Measurements from ENCODE around the gene UGT2B7. TPM values are rescaled to one million over a fixed set of nuclear protein-coding genes. Genes with fewer than 3 reads are reported as not detected.
"Not testable (repeated sequence)": the region's sequence is repeated elsewhere in the genome, so short reads cannot be mapped to it uniquely, and the experiment has no call there.

The UGT2B7 gene
- total RNA-seq, 2 experiments from 2014 or later, result not detected

GRCh38 chr4:69051576-69051943 is 44.7 kb upstream of the UGT2B7 start:
- no peak overlapping the region for H3K27ac ChIP-seq (ENCODE audit: low read depth, low read length, poor library complexity, severe bottlenecking)
- no TSS peak for BruUV-seq (replicated peaks)
- ChIA-PET CTCF (ENCODE audit: unreplicated experiment) (no interaction called here), POLR2A (no interaction called here)
- H3K9me3 ChIP-seq (ENCODE audit: low read length), result no peaks in the 10 kb centered on the region
- no peak overlapping the region for H3K4me3 ChIP-seq (ENCODE audit: low read depth, low read length, poor library complexity, severe bottlenecking)
- H3K9me2 ChIP-seq (ENCODE audit: insufficient read depth, low read length), result no peaks in the 10 kb centered on the region
- no peak for DNase-seq (ENCODE audit: low spot score)
- no peaks in the 10 kb centered on the region for H4K20me1 ChIP-seq (ENCODE audit: insufficient read depth, low read length)
- H3K4me1 ChIP-seq (ENCODE audit: insufficient read depth, low read length, poor library complexity, severe bottlenecking), result no peaks in the 10 kb centered on the region
- no peak overlapping the region for H2AFZ ChIP-seq (ENCODE audit: low read length)
- intact Hi-C loops (cut with micrococcal nuclease; ENCODE audit: unreplicated experiment), result no loop called here
- TF ChIP-seq, protein P1, sequence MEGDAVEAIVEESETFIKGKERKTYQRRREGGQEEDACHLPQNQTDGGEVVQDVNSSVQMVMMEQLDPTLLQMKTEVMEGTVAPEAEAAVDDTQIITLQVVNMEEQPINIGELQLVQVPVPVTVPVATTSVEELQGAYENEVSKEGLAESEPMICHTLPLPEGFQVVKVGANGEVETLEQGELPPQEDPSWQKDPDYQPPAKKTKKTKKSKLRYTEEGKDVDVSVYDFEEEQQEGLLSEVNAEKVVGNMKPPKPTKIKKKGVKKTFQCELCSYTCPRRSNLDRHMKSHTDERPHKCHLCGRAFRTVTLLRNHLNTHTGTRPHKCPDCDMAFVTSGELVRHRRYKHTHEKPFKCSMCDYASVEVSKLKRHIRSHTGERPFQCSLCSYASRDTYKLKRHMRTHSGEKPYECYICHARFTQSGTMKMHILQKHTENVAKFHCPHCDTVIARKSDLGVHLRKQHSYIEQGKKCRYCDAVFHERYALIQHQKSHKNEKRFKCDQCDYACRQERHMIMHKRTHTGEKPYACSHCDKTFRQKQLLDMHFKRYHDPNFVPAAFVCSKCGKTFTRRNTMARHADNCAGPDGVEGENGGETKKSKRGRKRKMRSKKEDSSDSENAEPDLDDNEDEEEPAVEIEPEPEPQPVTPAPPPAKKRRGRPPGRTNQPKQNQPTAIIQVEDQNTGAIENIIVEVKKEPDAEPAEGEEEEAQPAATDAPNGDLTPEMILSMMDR (conservative IDR thresholded peaks at IDR 0.05; ENCODE audit: low read length), result no peak
- TF ChIP-seq EZH2phosphoT487 (IDR thresholded peaks at IDR 0.05; ENCODE audit: borderline replicate concordance, low read depth, low read length), result no peak
- no peaks in the 10 kb centered on the region for H3K36me3 ChIP-seq (ENCODE audit: insufficient read depth, low read length)
- H3K4me2 ChIP-seq (ENCODE audit: low read length), result no peak overlapping the region
- H3K79me2 ChIP-seq (ENCODE audit: insufficient read depth, low read depth, low read length), result no peaks in the 10 kb centered on the region

GRCh38 chr4:69053309-69053885 is 42.9 kb upstream of the UGT2B7 start:
- H3K4me3 ChIP-seq (ENCODE audit: low read depth, low read length, poor library complexity, severe bottlenecking); H2AFZ ChIP-seq (ENCODE audit: low read length); intact Hi-C loops (cut with micrococcal nuclease; ENCODE audit: unreplicated experiment); H3K9me3 ChIP-seq (ENCODE audit: low read length); H3K79me2 ChIP-seq (ENCODE audit: insufficient read depth, low read depth, low read length); H3K27ac ChIP-seq (ENCODE audit: low read depth, low read length, poor library complexity, severe bottlenecking); CTCF ChIA-PET (ENCODE audit: unreplicated experiment); H3K9me2 ChIP-seq (ENCODE audit: insufficient read depth, low read length); H4K20me1 ChIP-seq (ENCODE audit: insufficient read depth, low read length); BruUV-seq (replicated peaks); DNase-seq (ENCODE audit: low spot score); H3K4me2 ChIP-seq (ENCODE audit: low read length); H3K4me1 ChIP-seq (ENCODE audit: insufficient read depth, low read length, poor library complexity, severe bottlenecking); H3K36me3 ChIP-seq (ENCODE audit: insufficient read depth, low read length): not testable (repeated sequence)
- POLR2A ChIA-PET, result interaction anchor here (0.7 kb wide), 1 partner anchor 133 kb away, joined by 3 read pairs; no protein-coding TSS in a partner anchor

DNA sequence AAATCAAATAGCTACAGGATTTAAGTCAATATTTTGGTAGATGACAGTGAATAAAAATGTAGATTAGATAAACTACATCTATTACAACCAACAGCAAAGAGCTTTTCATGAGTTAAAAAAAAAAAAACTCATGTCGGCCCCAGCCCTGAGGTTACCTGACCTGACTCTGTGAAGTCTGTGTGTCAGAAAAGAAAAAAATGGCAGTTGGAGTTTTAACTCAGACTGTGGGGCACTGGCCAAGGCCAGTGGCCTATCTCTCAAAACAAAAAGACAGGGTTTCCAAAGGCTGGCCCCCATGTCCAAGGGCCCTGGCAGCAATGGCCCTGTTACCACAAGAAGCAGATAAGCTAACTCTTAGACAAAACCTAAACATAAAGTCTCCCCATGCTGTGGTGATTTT is 42.2 kb upstream of the UGT2B7 start:
- H3K9me2 ChIP-seq (ENCODE audit: insufficient read depth, low read length); intact Hi-C loops (cut with micrococcal nuclease; ENCODE audit: unreplicated experiment); H4K20me1 ChIP-seq (ENCODE audit: insufficient read depth, low read length); DNase-seq (ENCODE audit: low spot score); H3K36me3 ChIP-seq (ENCODE audit: insufficient read depth, low read length); H3K79me2 ChIP-seq (ENCODE audit: insufficient read depth, low read depth, low read length); BruUV-seq (replicated peaks); H3K27ac ChIP-seq (ENCODE audit: low read depth, low read length, poor library complexity, severe bottlenecking); H3K4me3 ChIP-seq (ENCODE audit: low read depth, low read length, poor library complexity, severe bottlenecking); H3K9me3 ChIP-seq (ENCODE audit: low read length); H3K4me1 ChIP-seq (ENCODE audit: insufficient read depth, low read length, poor library complexity, severe bottlenecking); H2AFZ ChIP-seq (ENCODE audit: low read length); CTCF ChIA-PET (ENCODE audit: unreplicated experiment); H3K4me2 ChIP-seq (ENCODE audit: low read length): not testable (repeated sequence)
- POLR2A ChIA-PET, result interaction anchor here (0.7 kb wide), 1 partner anchor 132 kb away, joined by 3 read pairs; no protein-coding TSS in a partner anchor

Measured in OCI-LY7 (cell line).